SK-N-SH (cell line): Measurements from ENCODE around the gene APOBR. TPM values are rescaled to one million over a fixed set of nuclear protein-coding genes. Genes with fewer than 3 reads are reported as not detected.

Source experiments
- CTCF ChIA-PET: fragments of 300-600, 350-600 bp; formaldehyde crosslinking; extraction: SDS; loops from one replicate; lab custom pipeline; 2021; lab: Yijun Ruan, JAX
- POLR2A ChIA-PET: fragments of 350-600 bp; sonication (Branson Sonifier 250); formaldehyde crosslinking; extraction: SDS; loops from one replicate; lab custom pipeline; 2020; ENCODE audit warnings: antibody characterized with exemption, inconsistent platforms; lab: Yijun Ruan, JAX
- DNase-seq: peaks from one replicate; pipeline ENCODE4 v3.0.0; 2012
- H2AFZ ChIP-seq: fragments of 200-600 bp; sonication (generic); 2 replicates; pipeline ENCODE4 v1.8.1; 2016; ENCODE audit warnings: antibody characterized with exemption, mild to moderate bottlenecking, low read depth
- H3F3A ChIP-seq: fragments of 200-600 bp; sonication (generic); replicated peaks from 2 replicates; pipeline ENCODE3; 2016; ENCODE audit warnings: antibody characterized with exemption, mild to moderate bottlenecking; ENCODE audit not compliant: insufficient read depth
- H3K27ac ChIP-seq, 2 experiments: fragments of 200-500 bp in 1 of 2; fragments of 200-600 bp in 1 of 2; sonication (Bioruptor generic) in 1 of 2; sonication (generic), shearing (Covaris generic) in 1 of 2; 2 replicates each; pipeline versions ENCODE4 v1.5.1 to v1.6.1; 2014 to 2016; ENCODE audit warnings: low read depth in 2 of 2, inconsistent platforms in 1 of 2, low read length in 1 of 2, mild to moderate bottlenecking in 1 of 2, mixed read lengths in 1 of 2
- H3K27me3 ChIP-seq: fragments of 200-600 bp; sonication (generic), shearing (Covaris generic); 2 replicates; pipeline ENCODE4 v1.6.1; 2016; ENCODE audit warnings: mixed run types; ENCODE audit not compliant: insufficient read depth
- H3K36me3 ChIP-seq, 2 experiments: fragments of 200-500 bp in 1 of 2; fragments of 200-600 bp in 1 of 2; sonication (Bioruptor generic) in 1 of 2; sonication (generic) in 1 of 2; replicated peaks in 1 of 2; 2 replicates each; pipeline versions ENCODE3 to v1.5.1; 2014 to 2016; ENCODE audit warnings: low read length in 1 of 2, mild to moderate bottlenecking in 1 of 2; ENCODE audit not compliant: insufficient read depth in 2 of 2, control insufficient read depth in 1 of 2
- H3K4me1 ChIP-seq, 2 experiments: fragments of 200-500 bp in 1 of 2; fragments of 200-600 bp in 1 of 2; sonication (Bioruptor generic) in 1 of 2; sonication (generic), shearing (Covaris generic) in 1 of 2; 2 replicates each; pipeline versions ENCODE4 v1.5.1 to v1.6.1; 2014 to 2016; ENCODE audit warnings: low read depth in 1 of 2, low read length in 1 of 2, mixed run types in 1 of 2; ENCODE audit not compliant: insufficient read depth in 2 of 2, control insufficient read depth in 1 of 2
- H3K4me2 ChIP-seq: fragments of 200-600 bp; sonication (generic), shearing (Covaris generic); 2 replicates; pipeline ENCODE4 v1.6.1; 2017; ENCODE audit warnings: mixed run types
- H3K4me3 ChIP-seq, 2 experiments: fragments of 200-500 bp in 1 of 2; fragments of 200-600 bp in 1 of 2; sonication (Bioruptor generic) in 1 of 2; sonication (generic), shearing (Covaris generic) in 1 of 2; 2 replicates each; pipeline versions ENCODE4 v1.5.1 to v1.8.1; 2014 to 2016; ENCODE audit warnings: low read depth in 2 of 2, inconsistent platforms in 1 of 2, low read length in 1 of 2, mild to moderate bottlenecking in 1 of 2, mixed read lengths in 1 of 2, moderate library complexity in 1 of 2
- H3K79me2 ChIP-seq: fragments of 200-600 bp; sonication (generic); 2 replicates; pipeline ENCODE4 v1.8.1; 2017; ENCODE audit warnings: mild to moderate bottlenecking; ENCODE audit not compliant: insufficient read depth
- H3K9ac ChIP-seq: fragments of 200-600 bp; sonication (generic); 2 replicates; pipeline ENCODE4 v1.6.1; 2017; ENCODE audit warnings: mixed run types
- H3K9me2 ChIP-seq: fragments of 200-600 bp; sonication (generic); 2 replicates; pipeline ENCODE4 v1.6.1; 2017; ENCODE audit warnings: mixed run types
- H3K9me3 ChIP-seq: fragments of 200-600 bp; sonication (generic); 2 replicates; pipeline ENCODE4 v1.6.1; 2017; ENCODE audit warnings: mixed run types, mild to moderate bottlenecking, moderate library complexity
- H4K20me1 ChIP-seq: fragments of 200-600 bp; sonication (generic); 2 replicates; pipeline ENCODE4 v1.6.1; 2017; ENCODE audit warnings: mild to moderate bottlenecking, mixed run types; ENCODE audit not compliant: insufficient read depth
- ELF1 ChIP-seq: IDR thresholded peaks from 2 replicates; pipeline ENCODE4 v1.4.0; 2012
- EP300 ChIP-seq, 2 experiments: IDR thresholded peaks; 2 replicates each; pipeline versions ENCODE4 v1.4.0 to v1.6.1; 2012; ENCODE audit warnings: borderline replicate concordance in 1 of 2, low read depth in 1 of 2, low read length in 1 of 2
- EZH2phosphoT487 ChIP-seq: fragments of 200-600 bp; sonication (generic); IDR thresholded peaks from 2 replicates; pipeline ENCODE4 v1.6.1; 2017; ENCODE audit warnings: low read depth, mixed run types, mild to moderate bottlenecking, antibody characterized with exemption, moderate library complexity, borderline replicate concordance
- GABPA ChIP-seq: IDR thresholded peaks from 2 replicates; pipeline ENCODE4 v1.4.0; 2012; ENCODE audit warnings: low read depth, mild to moderate bottlenecking
- IRF3 ChIP-seq: fragments of 150-350 bp; IDR thresholded peaks from 2 replicates; pipeline ENCODE4 v1.6.1; 2016; ENCODE audit warnings: mild to moderate bottlenecking, low read depth, low read length
- MAX ChIP-seq: IDR thresholded peaks from 2 replicates; pipeline ENCODE4 v1.4.0; 2012; ENCODE audit warnings: low read depth
- MXI1 ChIP-seq: IDR thresholded peaks from 2 replicates; pipeline ENCODE4 v1.6.1; 2012; ENCODE audit warnings: mild to moderate bottlenecking, low read depth, low read length, improper control_type of control experiment
- NFIC ChIP-seq: IDR thresholded peaks from 2 replicates; pipeline ENCODE4 v1.4.0; 2012; ENCODE audit warnings: borderline replicate concordance
- PBX3 ChIP-seq: IDR thresholded peaks from 2 replicates; pipeline ENCODE4; 2012
- POLR2AphosphoS5 ChIP-seq: IDR thresholded peaks from 2 replicates; pipeline ENCODE4 v1.6.1; 2012; ENCODE audit warnings: low read depth, low read length
- RCOR1 ChIP-seq: fragments of 150-350 bp; IDR thresholded peaks from 2 replicates; pipeline ENCODE4 v1.6.1; 2017; ENCODE audit warnings: antibody characterized with exemption, low read length
- SMC3 ChIP-seq: IDR thresholded peaks from 2 replicates; pipeline ENCODE4 v1.6.1; 2012; ENCODE audit warnings: low read depth, low read length, improper control_type of control experiment
- USF1 ChIP-seq: IDR thresholded peaks from 2 replicates; pipeline ENCODE4 v1.4.0; 2012; ENCODE audit warnings: low read depth, borderline replicate concordance
- USF2 ChIP-seq: fragments of 150-350 bp; IDR thresholded peaks from 2 replicates; pipeline ENCODE4 v1.6.1; 2017; ENCODE audit warnings: antibody characterized with exemption, low read length, low read depth, borderline replicate concordance
- YY1 ChIP-seq: IDR thresholded peaks from 2 replicates; pipeline ENCODE4 v1.4.0; 2012; ENCODE audit warnings: low read depth, mild to moderate bottlenecking
- ZBTB33 ChIP-seq: IDR thresholded peaks from 2 replicates; pipeline ENCODE4 v1.4.0; 2012; ENCODE audit warnings: low read depth, borderline replicate concordance
- WGBS: methylation state at CpG from one replicate; pipeline ENCODE4 v1.1.6; 2017; ENCODE audit warnings: low lambda C conversion rate; 5-methylcytosine and 5-hydroxymethylcytosine counted together
- polyA plus RNA-seq, 3 experiments: library from polyadenylated mRNA; depleted of rRNA; stranded (reverse); fragments of >200 nt; gene quantifications; 2 replicates each; pipeline ENCODE4 v1.2.3, GENCODE V29; 2012

Gene APOBR
- polyA plus RNA-seq, 1 of the 3 experiments (the other 2 are of a cell fraction), result not detected

GRCh38 chr16:28537964-28538732 is 43.7 kb downstream of the APOBR start:
- Histone ChIP-seq H3K4me3 (no peak overlapping the region), H3K4me2 (no peak overlapping the region), H3F3A (no peaks in the 10 kb centered on the region), H3K27ac (no peak overlapping the region), H3K4me1 (peaks cover 0 to 3% of the 10 kb centered on the region in 2 experiments; a peak in 1 of 4 replicates), H3K36me3 (no peaks in the 10 kb centered on the region), H3K27me3 (no peaks in the 10 kb centered on the region), H3K9ac (no peak overlapping the region), H3K79me2 (no peaks in the 10 kb centered on the region), H2AFZ (peak overlapping the region; percentile 42; the same call in 1 of the 2 replicates), H3K9me3 (no peaks in the 10 kb centered on the region), H3K9me2 (no peaks in the 10 kb centered on the region), H4K20me1 (no peaks in the 10 kb centered on the region)
- CTCF ChIA-PET, result no interaction called here
- 90% methylated on average over 13 of the region's 13 CpGs for WGBS
- POLR2A ChIA-PET, result no interaction called here
- no peak for TF ChIP-seq EP300 (IDR thresholded peaks at IDR 0.05; ENCODE audit: borderline replicate concordance in 1 of 2, low read depth in 1 of 2, low read length in 1 of 2)
- TF ChIP-seq USF1, result no peak
- TF ChIP-seq NFIC, result no peak
- no peak for TF ChIP-seq USF2
- TF ChIP-seq MXI1, result no peak
- no peak for TF ChIP-seq GABPA
- no peak for TF ChIP-seq EZH2phosphoT487
- no peak for DNase-seq

GRCh38 chr16:28538733-28539596 is 44.5 kb downstream of the APOBR start, which contains the start of gene NUPR1:
NUPR1 (minus strand) TSS chr16:28538974; CDS start chr16:28538907, 67 bp downstream.
- no peaks in the 10 kb centered on the region for H3F3A ChIP-seq
- WGBS, result 69% methylated on average over 16 of the region's 22 CpGs
- TF ChIP-seq ZBTB33, result no peak
- no peak for TF ChIP-seq USF2
- TF ChIP-seq MXI1, result no peak
- TF ChIP-seq POLR2AphosphoS5, result no peak
- TF ChIP-seq YY1, result no peak
- TF ChIP-seq RCOR1, result no peak
- TF ChIP-seq IRF3, result no peak
- TF ChIP-seq PBX3, result no peak
- TF ChIP-seq MAX, result no peak
- no peak for TF ChIP-seq ELF1
- no peak for TF ChIP-seq SMC3
- TF ChIP-seq EP300 (IDR thresholded peaks at IDR 0.05; ENCODE audit: borderline replicate concordance in 1 of 2, low read depth in 1 of 2, low read length in 1 of 2), result no peak

More at GRCh38 chr16:28538733-28539596, 44.5 kb downstream of the APOBR start, which contains the start of gene NUPR1:
- Histone ChIP-seq H3K4me3 (no peak within 1 kb of the TSS), H2AFZ (peak within 1 kb of the TSS; percentile 42; the same call in 1 of the 2 replicates), H3K79me2 (no peaks in the 10 kb centered on the region), H3K9ac (no peak within 1 kb of the TSS), H3K27me3 (no peaks in the 10 kb centered on the region), H3K27ac (no peak within 1 kb of the TSS; a peak in 1 of 4 replicates), H3K4me1 (peaks cover 0 to 5% of the 10 kb centered on the region in 2 experiments; a peak in 1 of 4 replicates), H3K9me2 (no peaks in the 10 kb centered on the region), H3K36me3 (no peaks in the 10 kb centered on the region), H4K20me1 (no peaks in the 10 kb centered on the region), H3K4me2 (no peak within 1 kb of the TSS), H3K9me3 (no peaks in the 10 kb centered on the region)
- no peak for DNase-seq
- CTCF ChIA-PET, result no interaction called here
- POLR2A ChIA-PET, result no interaction called here
